Measurements from ENCODE around the gene SPSB3. TPM values are rescaled to one million over a fixed set of nuclear protein-coding genes. Genes with fewer than 3 reads are reported as not detected.

The SPSB3 gene
- total and polyA plus RNA-seq, 9 of the 15 experiments (the other 6 are each of a cell fraction or from before 2014, with no cell fraction given), result 0.39 to 37.4 (median 7.1) TPM

DNA sequence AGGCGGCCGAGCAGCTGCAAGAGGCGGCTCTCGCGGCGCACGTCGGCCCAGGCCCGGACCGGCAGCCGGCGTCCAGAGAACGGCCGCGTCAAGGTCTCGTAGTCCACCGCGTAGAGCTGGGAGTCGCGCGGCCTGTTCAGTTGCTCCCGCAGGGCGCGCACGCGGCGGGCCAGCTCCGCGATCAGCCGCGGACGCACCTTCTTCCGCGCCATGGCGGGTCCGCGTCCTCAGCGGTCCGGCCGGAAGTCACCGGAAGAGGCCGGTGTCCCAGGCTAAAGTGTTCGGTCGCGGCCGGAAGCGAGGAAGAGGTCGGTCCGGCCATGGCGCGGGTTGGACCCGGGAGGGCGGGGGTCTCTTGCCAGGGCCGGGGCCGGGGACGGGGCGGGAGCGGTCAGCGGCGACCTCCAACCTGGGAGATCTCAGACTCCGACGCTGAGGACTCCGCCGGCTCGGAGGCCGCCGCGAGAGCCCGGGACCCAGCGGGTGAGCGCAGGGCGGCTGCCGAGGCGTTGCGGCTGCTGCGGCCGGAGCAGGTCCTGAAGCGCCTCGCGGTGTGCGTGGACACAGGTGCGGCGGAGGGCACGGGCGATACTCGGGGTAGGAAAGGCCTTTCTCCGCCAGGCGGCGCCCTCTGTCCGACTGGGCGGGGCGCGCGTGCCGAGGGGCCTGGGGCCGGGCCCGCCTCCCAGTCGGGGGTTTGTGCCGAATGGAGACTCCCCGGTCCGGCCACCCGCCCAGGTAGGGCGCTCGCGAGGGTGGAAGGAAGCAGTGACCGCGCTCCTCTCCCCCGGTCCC, 9.3 kb downstream of the SPSB3 start, which contains the start of gene MRPS34 (continued):
- TF ChIP-seq, protein P1, sequence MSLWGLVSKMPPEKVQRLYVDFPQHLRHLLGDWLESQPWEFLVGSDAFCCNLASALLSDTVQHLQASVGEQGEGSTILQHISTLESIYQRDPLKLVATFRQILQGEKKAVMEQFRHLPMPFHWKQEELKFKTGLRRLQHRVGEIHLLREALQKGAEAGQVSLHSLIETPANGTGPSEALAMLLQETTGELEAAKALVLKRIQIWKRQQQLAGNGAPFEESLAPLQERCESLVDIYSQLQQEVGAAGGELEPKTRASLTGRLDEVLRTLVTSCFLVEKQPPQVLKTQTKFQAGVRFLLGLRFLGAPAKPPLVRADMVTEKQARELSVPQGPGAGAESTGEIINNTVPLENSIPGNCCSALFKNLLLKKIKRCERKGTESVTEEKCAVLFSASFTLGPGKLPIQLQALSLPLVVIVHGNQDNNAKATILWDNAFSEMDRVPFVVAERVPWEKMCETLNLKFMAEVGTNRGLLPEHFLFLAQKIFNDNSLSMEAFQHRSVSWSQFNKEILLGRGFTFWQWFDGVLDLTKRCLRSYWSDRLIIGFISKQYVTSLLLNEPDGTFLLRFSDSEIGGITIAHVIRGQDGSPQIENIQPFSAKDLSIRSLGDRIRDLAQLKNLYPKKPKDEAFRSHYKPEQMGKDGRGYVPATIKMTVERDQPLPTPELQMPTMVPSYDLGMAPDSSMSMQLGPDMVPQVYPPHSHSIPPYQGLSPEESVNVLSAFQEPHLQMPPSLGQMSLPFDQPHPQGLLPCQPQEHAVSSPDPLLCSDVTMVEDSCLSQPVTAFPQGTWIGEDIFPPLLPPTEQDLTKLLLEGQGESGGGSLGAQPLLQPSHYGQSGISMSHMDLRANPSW (CRISPR knock-in tag; IDR thresholded peaks at IDR 0.05), result 0 out of 2 replicates have a peak, but pooled peaks have one; percentile 5
- TF ChIP-seq ZNF584 (CRISPR knock-in tag; IDR thresholded peaks at IDR 0.05; ENCODE audit: low read depth) (peak; percentile 73), ZNF282 (CRISPR knock-in tag; IDR thresholded peaks at IDR 0.05) (0 out of 2 replicates have a peak, but pooled peaks have one; percentile 17), TEAD1 (CRISPR knock-in tag; IDR thresholded peaks at IDR 0.05) (peak in 1 of 2 experiments; percentile 14; a peak in 1 of 4 replicates)
- TF ChIP-seq, protein P2, sequence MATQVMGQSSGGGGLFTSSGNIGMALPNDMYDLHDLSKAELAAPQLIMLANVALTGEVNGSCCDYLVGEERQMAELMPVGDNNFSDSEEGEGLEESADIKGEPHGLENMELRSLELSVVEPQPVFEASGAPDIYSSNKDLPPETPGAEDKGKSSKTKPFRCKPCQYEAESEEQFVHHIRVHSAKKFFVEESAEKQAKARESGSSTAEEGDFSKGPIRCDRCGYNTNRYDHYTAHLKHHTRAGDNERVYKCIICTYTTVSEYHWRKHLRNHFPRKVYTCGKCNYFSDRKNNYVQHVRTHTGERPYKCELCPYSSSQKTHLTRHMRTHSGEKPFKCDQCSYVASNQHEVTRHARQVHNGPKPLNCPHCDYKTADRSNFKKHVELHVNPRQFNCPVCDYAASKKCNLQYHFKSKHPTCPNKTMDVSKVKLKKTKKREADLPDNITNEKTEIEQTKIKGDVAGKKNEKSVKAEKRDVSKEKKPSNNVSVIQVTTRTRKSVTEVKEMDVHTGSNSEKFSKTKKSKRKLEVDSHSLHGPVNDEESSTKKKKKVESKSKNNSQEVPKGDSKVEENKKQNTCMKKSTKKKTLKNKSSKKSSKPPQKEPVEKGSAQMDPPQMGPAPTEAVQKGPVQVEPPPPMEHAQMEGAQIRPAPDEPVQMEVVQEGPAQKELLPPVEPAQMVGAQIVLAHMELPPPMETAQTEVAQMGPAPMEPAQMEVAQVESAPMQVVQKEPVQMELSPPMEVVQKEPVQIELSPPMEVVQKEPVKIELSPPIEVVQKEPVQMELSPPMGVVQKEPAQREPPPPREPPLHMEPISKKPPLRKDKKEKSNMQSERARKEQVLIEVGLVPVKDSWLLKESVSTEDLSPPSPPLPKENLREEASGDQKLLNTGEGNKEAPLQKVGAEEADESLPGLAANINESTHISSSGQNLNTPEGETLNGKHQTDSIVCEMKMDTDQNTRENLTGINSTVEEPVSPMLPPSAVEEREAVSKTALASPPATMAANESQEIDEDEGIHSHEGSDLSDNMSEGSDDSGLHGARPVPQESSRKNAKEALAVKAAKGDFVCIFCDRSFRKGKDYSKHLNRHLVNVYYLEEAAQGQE (IDR thresholded peaks at IDR 0.05; ENCODE audit: borderline replicate concordance), result peak; percentile 61
- TF ChIP-seq, protein P2 (CRISPR knock-in tag; IDR thresholded peaks at IDR 0.05; ENCODE audit: low read depth), result no peak

All from K562 (cell line).